ENCODE results near the gene CPNE7. TPM values are rescaled to one million over a fixed set of nuclear protein-coding genes. Genes with fewer than 3 reads are reported as not detected.

Gene CPNE7
- total RNA-seq, 4 donors from 2014 or later = 1.1 to 3.3 (median 2.5) TPM

- no peak overlapping the region for H3K4me3 ChIP-seq (ENCODE audit: low read depth, poor library complexity, severe bottlenecking)
- TF ChIP-seq CTCF (IDR thresholded peaks at IDR 0.05) = no peak
- no peak for TF ChIP-seq POLR2A (IDR thresholded peaks at IDR 0.05)
- WGBS, 2 donors = 80% methylated on average over 13 to 18 of the region's 25 CpGs
- DNase-seq (ENCODE audit: low spot score in 2 of 2) = no peak
- intact Hi-C loops (cut with DNase I; ENCODE audit: low total_unique reads) = no loop called here
Measured at GRCh38 chr16:89596061-89596689, 20.6 kb downstream of the CPNE7 start.

GRCh38 chr16:89596957-89597649 lies 21.5 kb downstream of the CPNE7 start:
- WGBS, 2 donors = 83 to 84% methylated on average over 18 to 19 of the region's 19 CpGs
- intact Hi-C loops (cut with DNase I; ENCODE audit: low total_unique reads) = no loop called here
- TF ChIP-seq CTCF (IDR thresholded peaks at IDR 0.05) = no peak
- no peak for TF ChIP-seq POLR2A (IDR thresholded peaks at IDR 0.05)
- H3K4me3 ChIP-seq (ENCODE audit: low read depth, poor library complexity, severe bottlenecking) = no peak overlapping the region
- no peak for DNase-seq (ENCODE audit: low spot score in 2 of 2)

GRCh38 chr16:89598199-89598598 lies 22.6 kb downstream of the CPNE7 start:
- no peak for TF ChIP-seq CTCF (IDR thresholded peaks at IDR 0.05)
- no peak for TF ChIP-seq POLR2A (IDR thresholded peaks at IDR 0.05)
- no peak for DNase-seq (ENCODE audit: low spot score in 2 of 2)

GRCh38 chr16:89599451-89599858 lies 23.9 kb downstream of the CPNE7 start:
- WGBS, 2 donors = 34 to 42% methylated on average over 8 of the region's 8 CpGs
- H3K4me3 ChIP-seq (ENCODE audit: low read depth, poor library complexity, severe bottlenecking) = no peak overlapping the region
- intact Hi-C loops (cut with DNase I; ENCODE audit: low total_unique reads) = no loop called here
- TF ChIP-seq POLR2A (IDR thresholded peaks at IDR 0.05) = no peak
- no peak for TF ChIP-seq CTCF (IDR thresholded peaks at IDR 0.05)
- no peak for DNase-seq (ENCODE audit: low spot score in 2 of 2)

More at GRCh38 chr16:89598199-89598598, 22.6 kb downstream of the CPNE7 start:
- H3K4me3 ChIP-seq (ENCODE audit: low read depth, poor library complexity, severe bottlenecking) = no peak overlapping the region
- intact Hi-C loops (cut with DNase I; ENCODE audit: low total_unique reads) = no loop called here
- 69 to 94% methylated on average over 3 to 4 of the region's 14 CpGs for WGBS, 2 donors

GRCh38 chr16:89599902-89600301 lies 24.3 kb downstream of the CPNE7 start:
- no peak overlapping the region for H3K4me3 ChIP-seq (ENCODE audit: low read depth, poor library complexity, severe bottlenecking)
- no peak for DNase-seq (ENCODE audit: low spot score in 2 of 2)
- WGBS, 2 donors = 76 to 84% methylated on average over 9 to 10 of the region's 10 CpGs
- intact Hi-C loops (cut with DNase I; ENCODE audit: low total_unique reads) = no loop called here
- TF ChIP-seq CTCF (IDR thresholded peaks at IDR 0.05) (no peak), POLR2A (IDR thresholded peaks at IDR 0.05) (no peak)

Measured in lower leg skin (tissue), 4 donors.